Fibroblast of skin of scalp (primary cell): ENCODE data around the gene BUB1B.

Source experiments
- DNase-seq: peaks from one replicate; pipeline ENCODE4 v3.0.0-alpha.2; 2013

BUB1B gene

GRCh38 chr15:40257656-40258450 lies 97.0 kb downstream of the BUB1B start:
- DNase-seq, result no peak

DNA sequence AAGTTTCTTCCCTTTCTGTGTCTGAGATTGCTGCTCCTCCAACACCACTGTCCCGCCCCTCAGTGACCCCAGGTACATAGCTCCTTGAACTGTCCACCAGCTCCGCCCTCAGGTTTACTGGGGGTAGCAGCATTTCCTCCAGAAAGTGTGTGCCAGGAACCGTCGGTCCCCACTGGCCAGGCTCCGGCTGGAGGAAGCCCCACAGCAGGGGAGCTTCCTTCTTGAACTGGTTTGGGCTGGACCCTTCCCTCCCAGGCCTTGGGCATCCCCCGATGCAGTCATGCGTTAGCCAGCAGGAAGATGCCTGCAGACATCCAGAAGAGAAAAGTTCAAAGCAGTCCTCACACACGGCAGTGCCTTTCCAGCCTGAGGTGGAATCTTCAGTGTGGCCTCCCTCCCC lies 97.7 kb downstream of the BUB1B start:
- DNase-seq, result no peak

- DNase-seq, result no peak
Measured at GRCh38 chr15:40259021-40259420, 98.2 kb downstream of the BUB1B start.

DNA sequence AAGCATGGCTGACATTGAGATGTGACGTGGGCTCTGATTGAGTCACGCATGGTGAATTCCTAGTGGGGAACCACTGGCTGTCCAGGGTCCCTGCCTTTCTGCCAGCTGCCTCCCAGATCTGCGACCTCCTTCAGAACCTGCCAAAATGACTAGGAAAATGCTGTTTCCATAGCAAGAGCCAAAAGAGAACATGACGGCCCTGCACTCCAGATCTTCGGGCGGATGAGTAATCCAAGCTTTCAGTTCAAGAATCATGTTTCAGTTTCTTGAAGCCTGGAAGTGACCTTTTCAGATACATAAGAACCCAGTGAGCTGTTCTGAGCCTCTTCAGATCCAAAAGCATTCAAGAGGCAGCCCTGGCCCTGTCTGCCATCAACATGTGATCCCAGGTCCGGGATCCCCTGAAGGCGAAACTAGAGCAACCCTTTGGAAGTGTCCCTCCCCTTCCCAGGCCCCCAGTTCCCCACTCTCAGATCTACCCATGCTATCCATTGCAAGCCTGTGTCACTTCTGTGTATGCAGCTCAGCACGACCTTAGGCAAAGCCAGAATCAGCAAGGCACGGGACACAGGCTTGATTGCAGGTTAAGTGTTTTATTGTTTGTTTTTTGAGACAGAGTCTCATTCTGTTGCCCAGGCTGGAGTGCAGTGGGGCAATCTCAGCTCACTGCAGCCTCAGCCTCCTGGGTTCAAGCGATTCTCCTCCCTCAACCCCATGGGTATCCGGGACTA lies 102.3 kb downstream of the BUB1B start:
- no peak for DNase-seq

GRCh38 chr15:40264321-40265153 lies 103.7 kb downstream of the BUB1B start:
- no peak for DNase-seq

- DNase-seq, result no peak
Measured at GRCh38 chr15:40265355-40265754, 104.5 kb downstream of the BUB1B start.

DNA sequence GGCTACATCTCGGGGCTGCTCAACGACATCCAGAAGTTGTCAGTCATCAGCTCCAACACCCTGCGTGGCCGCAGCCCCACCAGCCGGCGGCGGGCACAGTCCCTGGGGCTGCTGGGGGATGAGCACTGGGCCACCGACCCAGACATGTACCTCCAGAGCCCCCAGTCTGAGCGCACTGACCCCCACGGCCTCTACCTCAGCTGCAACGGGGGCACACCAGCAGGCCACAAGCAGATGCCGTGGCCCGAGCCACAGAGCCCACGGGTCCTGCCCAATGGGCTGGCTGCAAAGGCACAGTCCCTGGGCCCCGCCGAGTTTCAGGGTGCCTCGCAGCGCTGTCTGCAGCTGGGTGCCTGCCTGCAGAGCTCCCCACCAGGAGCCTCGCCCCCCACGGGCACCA lies 105.0 kb downstream of the BUB1B start:
- no peak for DNase-seq

DNA sequence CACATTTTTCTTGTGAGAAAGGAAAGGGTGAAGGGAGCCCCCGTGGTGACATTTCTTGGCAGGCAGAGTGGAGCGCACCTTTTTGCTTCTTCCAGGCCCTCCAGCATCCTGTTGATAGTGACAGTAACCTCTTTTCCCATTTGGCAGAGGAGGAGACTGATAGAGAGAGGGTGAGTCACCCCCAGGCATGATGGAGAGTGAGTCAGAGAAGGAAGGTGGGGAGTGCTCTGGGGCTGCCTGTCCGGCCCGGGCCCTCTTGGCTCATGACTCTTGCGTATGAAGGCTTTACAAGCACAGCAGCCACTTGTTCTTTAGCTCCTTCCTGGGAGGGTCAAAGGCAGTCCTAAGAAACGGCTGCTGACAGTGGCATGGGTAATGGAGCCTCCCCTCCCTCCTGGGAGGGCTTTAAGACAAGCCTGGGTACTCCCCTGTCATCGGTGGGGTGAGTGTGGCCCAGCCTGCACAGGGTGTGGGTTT lies 106.0 kb downstream of the BUB1B start:
- peak; percentile 88 for DNase-seq

DNA sequence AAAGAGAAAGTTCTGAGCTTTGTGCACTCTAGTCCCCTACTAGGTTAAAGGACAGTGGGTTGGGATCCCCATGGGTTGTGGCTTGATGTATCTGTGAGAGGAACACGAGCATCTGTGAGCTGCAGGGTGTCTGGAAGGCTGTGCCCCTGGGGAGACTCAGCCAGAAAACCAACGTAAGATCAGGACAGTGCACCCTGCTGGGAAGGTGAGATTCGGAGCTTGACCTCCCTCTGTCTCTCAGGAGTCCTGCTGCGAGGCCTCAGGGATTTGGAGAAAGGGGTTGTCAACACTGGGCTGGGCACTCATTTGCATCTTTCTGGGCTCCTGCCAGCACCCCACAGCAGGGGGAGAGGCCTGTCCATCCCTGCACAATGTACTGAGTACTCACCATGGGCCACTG lies 106.8 kb downstream of the BUB1B start:
- no peak for DNase-seq

DNA sequence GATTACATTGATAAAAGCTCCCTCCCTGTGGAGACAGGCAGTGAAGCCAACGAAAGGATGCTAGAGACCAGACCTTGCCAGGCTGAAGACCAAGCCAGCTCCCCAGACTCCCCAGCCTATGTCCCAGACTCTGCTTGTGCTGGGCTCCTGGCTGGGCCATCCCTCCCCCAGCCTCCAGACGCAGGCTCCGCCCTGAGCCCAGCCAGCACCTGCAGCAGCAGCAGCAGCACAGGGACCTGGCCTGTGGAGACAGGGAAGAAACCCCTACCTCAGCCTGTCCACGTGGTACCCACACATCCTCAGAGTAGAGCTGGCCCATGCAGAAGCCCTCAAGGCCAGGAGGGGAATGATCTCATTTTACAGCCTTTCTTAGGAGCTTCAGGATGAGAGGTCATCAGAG lies 108.7 kb downstream of the BUB1B start:
- DNase-seq, result no peak

DNA sequence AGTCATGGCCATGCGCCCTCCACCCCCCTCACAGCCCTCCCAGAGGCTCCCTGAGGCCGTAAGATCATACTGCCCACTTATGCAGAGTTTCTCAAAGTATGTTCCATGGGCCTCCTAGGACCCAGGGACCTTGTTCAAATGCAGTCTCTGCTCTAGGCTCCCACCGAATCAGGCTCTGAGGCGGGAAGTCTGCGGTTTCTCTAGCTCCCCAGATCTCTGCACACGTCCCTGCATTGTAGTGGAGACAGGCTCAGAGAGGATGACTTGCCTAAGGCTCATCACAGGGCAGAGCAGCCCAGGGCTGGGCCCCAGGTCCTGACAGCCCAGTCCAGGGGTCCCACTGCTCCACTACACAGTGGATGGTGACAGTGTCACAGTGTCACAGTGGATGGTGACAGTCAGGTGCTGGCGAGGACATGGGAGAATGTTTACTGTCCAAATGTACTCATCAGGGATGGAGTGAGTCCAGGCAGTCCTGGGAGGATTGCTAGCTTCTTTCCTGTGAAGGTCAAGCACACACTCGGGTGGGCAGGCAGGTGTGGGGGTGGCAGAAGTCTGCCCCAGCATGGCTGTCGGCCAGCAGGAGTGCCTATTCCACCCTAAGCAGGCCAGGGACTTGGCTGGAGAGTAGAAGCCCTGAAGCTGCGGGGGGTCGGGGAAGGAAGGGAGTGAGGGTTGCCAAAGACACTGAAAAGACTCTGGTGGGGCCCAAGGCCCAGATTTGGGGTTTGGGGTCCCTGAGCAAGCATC lies 109.6 kb downstream of the BUB1B start:
- DNase-seq, result no peak
